GM13977 (cell line): ENCODE measurements around the gene TOMM70.

Source experiments
- DNase-seq: peaks from one replicate; pipeline ENCODE4 v3.0.0; 2012; ENCODE audit warnings: low spot score
- CTCF ChIP-seq: IDR thresholded peaks from 2 replicates; pipeline ENCODE4 v1.5.1; 2012; ENCODE audit warnings: mild to moderate bottlenecking, control low read depth; ENCODE audit not compliant: insufficient read depth; ENCODE audit errors: extremely low read depth, missing control alignments
- in situ Hi-C: fragments of 300-500 bp; cut with MboI; formaldehyde crosslinking; loops from one replicate; pipeline ENCODE4 v1.12.0; 2022; ENCODE audit warnings: low sequenced_read_pairs, low pct_unique_long_range_greater_than_20kb, mixed read lengths, inconsistent platforms; ENCODE audit not compliant: unreplicated experiment

The TOMM70 gene

GRCh38 chr3:100370756-100371155 is 30.1 kb downstream of the TOMM70 start:
- in situ Hi-C loops = no loop called here
- no peak for DNase-seq
- TF ChIP-seq CTCF = no peak

GRCh38 chr3:100368441-100368840 is 32.4 kb downstream of the TOMM70 start:
- TF ChIP-seq CTCF = no peak
- in situ Hi-C loops = no loop called here
- DNase-seq = no peak

- DNase-seq = no peak
- TF ChIP-seq CTCF = no peak
- in situ Hi-C loops = no loop called here
Measured at GRCh38 chr3:100366424-100366823, 34.5 kb downstream of the TOMM70 start.

GRCh38 chr3:100364421-100364820 is 36.5 kb downstream of the TOMM70 start:
- in situ Hi-C loops = no loop called here
- no peak for DNase-seq
- no peak for TF ChIP-seq CTCF

- in situ Hi-C loops = no loop called here
- DNase-seq = no peak
- no peak for TF ChIP-seq CTCF
Measured at GRCh38 chr3:100361897-100362296, 39.0 kb downstream of the TOMM70 start.

- in situ Hi-C loops = no loop called here
- no peak for TF ChIP-seq CTCF
- DNase-seq = no peak
Measured at GRCh38 chr3:100360757-100361496, 40.0 kb downstream of the TOMM70 start.
